Measurements from ENCODE around the gene NRG3. TPM values are rescaled to one million over a fixed set of nuclear protein-coding genes. Genes with fewer than 3 reads are reported as not detected.

Gene NRG3
- total RNA-seq, 1 experiment from 2014 or later = not detected

- ChIA-PET POLR2A (no interaction called here), CTCF (no interaction called here), RAD21 (ENCODE audit: low non-redundant PET in 1 of 2, low total read pairs in 2 of 2, uncharacterized antibody in 2 of 2, unreplicated experiment in 2 of 2) (no interaction called here)
- Histone ChIP-seq H3K27me3 (ENCODE audit: insufficient read depth, low read length) (no peaks in the 10 kb centered on the region), H3K27ac (ENCODE audit: low read depth, low read length) (no peak overlapping the region), H3K79me2 (ENCODE audit: insufficient read depth, low read length) (no peaks in the 10 kb centered on the region), H3K9ac (ENCODE audit: low read length) (no peak overlapping the region), H3K9me2 (ENCODE audit: insufficient read depth) (no peaks in the 10 kb centered on the region), H3K9me3 (ENCODE audit: control insufficient read depth in 1 of 2, insufficient read depth in 1 of 2, low read depth in 1 of 2, low read length in 2 of 2) (peaks cover 0 to 18% of the 10 kb centered on the region in 2 experiments; a peak in 2 of 4 replicates), H3K4me1 (ENCODE audit: control insufficient read depth in 1 of 2, insufficient read depth in 2 of 2, low read length in 2 of 2) (no peaks in the 10 kb centered on the region), H2AFZ (ENCODE audit: low read depth, low read length, poor library complexity, severe bottlenecking) (no peak overlapping the region), H4K20me1 (ENCODE audit: insufficient read depth) (no peaks in the 10 kb centered on the region), H3K4me2 (ENCODE audit: low read length) (no peak overlapping the region), H3K36me3 (ENCODE audit: control insufficient read depth in 1 of 2, insufficient read depth in 2 of 2, low read length in 2 of 2) (no peaks in the 10 kb centered on the region), H3K4me3 (replicated peaks in 1 of 2; ENCODE audit: low read depth in 1 of 2, low read length in 2 of 2) (no peak overlapping the region)
- intact Hi-C loops (cut with micrococcal nuclease) = no loop called here
- BruUV-seq (replicated peaks) = no TSS peak
- DNase-seq (ENCODE audit: low read depth, low spot score) (no peak), ATAC-seq (no peak)
- TF ChIP-seq EZH2phosphoT487 (IDR thresholded peaks at IDR 0.05; ENCODE audit: borderline replicate concordance) (no peak), EGR1 (IDR thresholded peaks at IDR 0.05; ENCODE audit: low read depth) (no peak), CTCF (IDR thresholded peaks at IDR 0.05 in 2 of 3, conservative IDR thresholded peaks at IDR 0.05 in 1 of 3; ENCODE audit: borderline replicate concordance in 1 of 3, insufficient read depth in 1 of 3, low read depth in 2 of 3, low read length in 2 of 3) (no peak), SRF (IDR thresholded peaks at IDR 0.05; ENCODE audit: low read depth) (no peak)
These were observed 193.5 kb downstream of the NRG3 start for GRCh38 chr10:82068501-82068900.

DNA sequence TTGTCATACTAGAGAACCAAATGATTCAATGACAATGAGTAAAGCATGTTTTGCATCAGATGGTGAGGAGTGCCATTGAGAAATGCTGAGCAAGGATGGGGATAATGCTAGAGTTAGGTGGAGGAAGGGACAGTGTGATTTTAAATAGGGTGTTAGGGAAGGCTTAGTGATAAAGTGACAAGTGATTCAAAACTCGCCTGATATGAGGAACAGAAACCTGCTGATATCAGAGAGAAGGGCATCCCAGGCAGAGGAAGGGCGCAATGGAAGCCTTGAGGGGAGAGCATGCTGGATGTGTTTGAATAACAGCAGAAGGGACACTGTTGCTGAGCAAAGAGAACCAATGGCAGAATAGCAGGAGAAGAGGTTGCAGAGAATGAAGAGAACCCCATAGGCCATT lies 196.2 kb downstream of the NRG3 start:
- Histone ChIP-seq H3K9me3 (ENCODE audit: control insufficient read depth in 1 of 2, insufficient read depth in 1 of 2, low read depth in 1 of 2, low read length in 2 of 2) (peaks cover 4 to 19% of the 10 kb centered on the region in 2 experiments; a peak in 2 of 4 replicates), H3K4me1 (ENCODE audit: control insufficient read depth in 1 of 2, insufficient read depth in 2 of 2, low read length in 2 of 2) (no peaks in the 10 kb centered on the region), H3K36me3 (ENCODE audit: control insufficient read depth in 1 of 2, insufficient read depth in 2 of 2, low read length in 2 of 2) (no peaks in the 10 kb centered on the region), H3K79me2 (ENCODE audit: insufficient read depth, low read length) (no peaks in the 10 kb centered on the region), H3K27me3 (ENCODE audit: insufficient read depth, low read length) (no peaks in the 10 kb centered on the region), H4K20me1 (ENCODE audit: insufficient read depth) (no peaks in the 10 kb centered on the region), H3K4me2 (ENCODE audit: low read length) (no peak overlapping the region), H3K9ac (ENCODE audit: low read length) (no peak overlapping the region), H3K27ac (ENCODE audit: low read depth, low read length) (no peak overlapping the region), H3K4me3 (replicated peaks in 1 of 2; ENCODE audit: low read depth in 1 of 2, low read length in 2 of 2) (no peak overlapping the region), H3K9me2 (ENCODE audit: insufficient read depth) (no peaks in the 10 kb centered on the region), H2AFZ (ENCODE audit: low read depth, low read length, poor library complexity, severe bottlenecking) (no peak overlapping the region)
- RAD21 ChIA-PET (ENCODE audit: low non-redundant PET in 1 of 2, low total read pairs in 2 of 2, uncharacterized antibody in 2 of 2, unreplicated experiment in 2 of 2) = no interaction called here
- POLR2A ChIA-PET = no interaction called here
- intact Hi-C loops (cut with micrococcal nuclease) = no loop called here
- TF ChIP-seq SIN3A (IDR thresholded peaks at IDR 0.05; ENCODE audit: low read depth) = no peak
- TF ChIP-seq EZH2 (IDR thresholded peaks at IDR 0.05) = no peak
- no peak for TF ChIP-seq EZH2phosphoT487 (IDR thresholded peaks at IDR 0.05; ENCODE audit: borderline replicate concordance)
- no peak for TF ChIP-seq SP1 (IDR thresholded peaks at IDR 0.05; ENCODE audit: low read depth)
- TF ChIP-seq YY1 (IDR thresholded peaks at IDR 0.05; ENCODE audit: extremely low read depth, insufficient replicate concordance, low read depth, low read length) = no peak
- TF ChIP-seq ZBTB33 (IDR thresholded peaks at IDR 0.05; ENCODE audit: extremely low read depth, insufficient replicate concordance, low read length) = no peak
- no peak for TF ChIP-seq TCF7L2 (IDR thresholded peaks at IDR 0.05; ENCODE audit: borderline replicate concordance, extremely low read depth, insufficient read depth, insufficient read length)
- ATAC-seq (no peak), DNase-seq (ENCODE audit: low read depth, low spot score) (no peak)
- CTCF ChIA-PET = no interaction called here
- no TSS peak for BruUV-seq (replicated peaks)
